SU-DHL-6 (cell line): ENCODE results near the gene SPARC.

Experiments
- H2AFZ ChIP-seq: fragments of 200-600 bp; sonication (generic); 2 replicates; pipeline ENCODE4 v1.6.1; 2014; ENCODE audit warnings: low read depth, mild to moderate bottlenecking, moderate library complexity, mixed read lengths, antibody characterized with exemption, low read length; ENCODE audit not compliant: severe bottlenecking
- H3F3A ChIP-seq: fragments of 200-600 bp; shearing (Covaris generic); 2 replicates; pipeline ENCODE4 v1.6.0; 2016; ENCODE audit warnings: antibody characterized with exemption, mild to moderate bottlenecking; ENCODE audit not compliant: insufficient read depth
- H3K27ac ChIP-seq: fragments of 200-600 bp; sonication (generic); 2 replicates; pipeline ENCODE4 v1.5.1; 2016; ENCODE audit warnings: low read depth, mild to moderate bottlenecking, low read length, moderate library complexity, mixed read lengths
- H3K27me3 ChIP-seq: fragments of 200-600 bp; sonication (generic), shearing (Covaris generic); 2 replicates; pipeline ENCODE4 v1.6.0; 2014; ENCODE audit warnings: mild to moderate bottlenecking, low read length
- H3K36me3 ChIP-seq: fragments of 200-600 bp; sonication (generic); 2 replicates; pipeline ENCODE4 v1.6.1; 2014; ENCODE audit warnings: mild to moderate bottlenecking, low read length, mixed read lengths
- H3K4me2 ChIP-seq: fragments of 300-600, 200-600 bp; shearing (Covaris generic), sonication (generic); 2 replicates; pipeline ENCODE4 v1.6.0; 2014; ENCODE audit warnings: low read length, low read depth, mild to moderate bottlenecking; ENCODE audit not compliant: poor library complexity, severe bottlenecking
- H3K4me3 ChIP-seq: fragments of 200-600 bp; sonication (generic); 2 replicates; pipeline ENCODE4 v1.5.1; 2014; ENCODE audit warnings: antibody characterized with exemption, low read length, mild to moderate bottlenecking, mixed read lengths; ENCODE audit not compliant: insufficient read depth, poor library complexity, severe bottlenecking
- H3K79me2 ChIP-seq: fragments of 200-600 bp; sonication (generic); 2 replicates; pipeline ENCODE4 v1.6.1; 2014; ENCODE audit warnings: mild to moderate bottlenecking, low read length, moderate library complexity; ENCODE audit not compliant: insufficient read depth
- H3K9ac ChIP-seq: fragments of 200-600 bp; sonication (generic); 2 replicates; pipeline ENCODE4 v1.7.0; 2014; ENCODE audit warnings: mild to moderate bottlenecking, low read length
- H3K9me2 ChIP-seq: fragments of 200-600 bp; sonication (generic); replicated peaks from 2 replicates; pipeline ENCODE4 v1.6.1; 2014; ENCODE audit warnings: low read length; ENCODE audit not compliant: insufficient read depth
- H3K9me3 ChIP-seq: fragments of 200-600 bp; sonication (generic); 2 replicates; pipeline ENCODE4 v1.6.1; 2014; ENCODE audit warnings: low read length, mixed read lengths; ENCODE audit not compliant: insufficient read depth
- H4K20me1 ChIP-seq: fragments of 200-600 bp; sonication (generic); 2 replicates; pipeline ENCODE4 v1.6.1; 2014; ENCODE audit warnings: low read depth, mild to moderate bottlenecking, antibody characterized with exemption, low read length, moderate library complexity, mixed read lengths
- EZH2phosphoT487 ChIP-seq: fragments of 200-600 bp; sonication (generic), shearing (Covaris generic); conservative IDR thresholded peaks from 2 replicates; pipeline ENCODE4 v1.6.1; 2018; ENCODE audit warnings: mild to moderate bottlenecking, antibody characterized with exemption, low read length, moderate library complexity, mixed read lengths
- TF ChIP-seq, protein P1 (sequence below): fragments of 200-600 bp; sonication (generic); IDR thresholded peaks from one replicate; pipeline ENCODE4 v1.5.1; 2017; ENCODE audit warnings: antibody characterized with exemption, mild to moderate bottlenecking, low read length, moderate library complexity; ENCODE audit not compliant: insufficient read depth, poor library complexity, severe bottlenecking

Gene SPARC

GRCh38 chr5:151672516-151672915, 14.2 kb downstream of the SPARC start:
- no peak overlapping the region for H3K9ac ChIP-seq
- H3K36me3 ChIP-seq, result no peaks in the 10 kb centered on the region
- H4K20me1 ChIP-seq, result no peaks in the 10 kb centered on the region
- H2AFZ ChIP-seq, result no peak overlapping the region
- no peaks in the 10 kb centered on the region for H3F3A ChIP-seq
- H3K9me3 ChIP-seq, result no peaks in the 10 kb centered on the region
- H3K4me2 ChIP-seq, result no peak overlapping the region
- no peak overlapping the region for H3K4me3 ChIP-seq
- H3K79me2 ChIP-seq, result no peaks in the 10 kb centered on the region
- H3K27me3 ChIP-seq, result no peaks in the 10 kb centered on the region
- no peak overlapping the region for H3K27ac ChIP-seq
- TF ChIP-seq, protein P1, sequence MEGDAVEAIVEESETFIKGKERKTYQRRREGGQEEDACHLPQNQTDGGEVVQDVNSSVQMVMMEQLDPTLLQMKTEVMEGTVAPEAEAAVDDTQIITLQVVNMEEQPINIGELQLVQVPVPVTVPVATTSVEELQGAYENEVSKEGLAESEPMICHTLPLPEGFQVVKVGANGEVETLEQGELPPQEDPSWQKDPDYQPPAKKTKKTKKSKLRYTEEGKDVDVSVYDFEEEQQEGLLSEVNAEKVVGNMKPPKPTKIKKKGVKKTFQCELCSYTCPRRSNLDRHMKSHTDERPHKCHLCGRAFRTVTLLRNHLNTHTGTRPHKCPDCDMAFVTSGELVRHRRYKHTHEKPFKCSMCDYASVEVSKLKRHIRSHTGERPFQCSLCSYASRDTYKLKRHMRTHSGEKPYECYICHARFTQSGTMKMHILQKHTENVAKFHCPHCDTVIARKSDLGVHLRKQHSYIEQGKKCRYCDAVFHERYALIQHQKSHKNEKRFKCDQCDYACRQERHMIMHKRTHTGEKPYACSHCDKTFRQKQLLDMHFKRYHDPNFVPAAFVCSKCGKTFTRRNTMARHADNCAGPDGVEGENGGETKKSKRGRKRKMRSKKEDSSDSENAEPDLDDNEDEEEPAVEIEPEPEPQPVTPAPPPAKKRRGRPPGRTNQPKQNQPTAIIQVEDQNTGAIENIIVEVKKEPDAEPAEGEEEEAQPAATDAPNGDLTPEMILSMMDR, result no peak
- no peak for TF ChIP-seq EZH2phosphoT487
- H3K9me2 ChIP-seq, result no peaks in the 10 kb centered on the region

DNA sequence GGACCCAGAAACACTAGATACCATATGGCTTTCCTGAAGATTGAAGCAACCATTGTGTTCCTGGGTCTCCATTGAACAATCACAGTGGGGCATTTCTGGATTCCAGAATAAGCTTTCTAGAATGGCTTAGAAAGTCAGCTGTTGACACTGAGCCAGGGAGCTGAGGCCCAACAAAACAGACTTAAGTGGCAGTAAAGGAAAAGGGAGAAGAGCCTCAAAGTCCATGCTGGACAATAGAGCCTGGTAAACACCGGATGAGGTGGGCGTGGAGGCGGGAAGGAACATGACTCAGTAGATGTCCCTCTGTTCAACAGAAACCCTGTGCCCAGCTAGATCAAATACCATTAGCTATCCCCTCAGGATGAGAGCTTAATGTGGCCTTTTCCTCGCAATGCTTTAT, 14.8 kb downstream of the SPARC start:
- Histone ChIP-seq H3K9ac (no peak overlapping the region), H2AFZ (no peak overlapping the region), H4K20me1 (no peaks in the 10 kb centered on the region), H3K4me2 (no peak overlapping the region), H3K9me3 (no peaks in the 10 kb centered on the region), H3F3A (no peaks in the 10 kb centered on the region), H3K27ac (no peak overlapping the region), H3K36me3 (no peaks in the 10 kb centered on the region), H3K27me3 (no peaks in the 10 kb centered on the region), H3K9me2 (no peaks in the 10 kb centered on the region), H3K4me3 (no peak overlapping the region), H3K79me2 (no peaks in the 10 kb centered on the region)
- no peak for TF ChIP-seq EZH2phosphoT487
- TF ChIP-seq, protein P1, result no peak

GRCh38 chr5:151670953-151671636, 15.6 kb downstream of the SPARC start:
- Histone ChIP-seq H3K27me3 (no peaks in the 10 kb centered on the region), H3K4me2 (no peak overlapping the region), H4K20me1 (no peaks in the 10 kb centered on the region), H3K9me3 (no peaks in the 10 kb centered on the region), H3K79me2 (no peaks in the 10 kb centered on the region), H3K36me3 (no peaks in the 10 kb centered on the region), H3F3A (no peaks in the 10 kb centered on the region), H3K9me2 (no peaks in the 10 kb centered on the region), H3K4me3 (no peak overlapping the region), H2AFZ (no peak overlapping the region), H3K27ac (no peak overlapping the region), H3K9ac (no peak overlapping the region)
- no peak for TF ChIP-seq EZH2phosphoT487
- TF ChIP-seq, protein P1, result no peak
